CD4-positive, alpha-beta T cell treated with Interleukin-17A for 1 hour (primary cell): Measurements from ENCODE around the gene RAPGEF2.
"Not testable (repeated sequence)": the region's sequence is repeated elsewhere in the genome, so short reads cannot be mapped to it uniquely, and the experiment has no call there.

ENCODE experiments used
- DNase-seq: peaks from one replicate; pipeline ENCODE4 v3.0.0-alpha.2; 2020

Gene RAPGEF2

DNA sequence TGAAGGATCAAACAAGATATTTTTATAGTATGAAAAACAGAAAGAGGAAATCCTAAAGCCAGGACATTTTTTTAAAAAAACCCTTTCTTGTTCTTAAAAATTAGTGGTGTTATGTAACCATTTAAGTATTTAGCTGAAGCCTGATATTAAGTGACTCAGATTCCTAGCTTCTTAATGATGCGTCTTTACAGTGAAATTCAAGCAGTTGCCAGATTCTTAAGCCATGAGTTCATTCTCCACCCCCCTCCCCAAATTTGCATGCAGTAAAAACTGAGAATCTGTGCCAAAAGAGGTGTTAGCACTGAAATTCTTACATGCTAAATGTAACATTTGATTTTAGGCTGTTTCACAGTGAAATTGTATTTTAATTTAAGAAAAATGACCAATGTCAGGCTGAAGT, 180.8 kb downstream of the RAPGEF2 start:
- no peak for DNase-seq

DNA sequence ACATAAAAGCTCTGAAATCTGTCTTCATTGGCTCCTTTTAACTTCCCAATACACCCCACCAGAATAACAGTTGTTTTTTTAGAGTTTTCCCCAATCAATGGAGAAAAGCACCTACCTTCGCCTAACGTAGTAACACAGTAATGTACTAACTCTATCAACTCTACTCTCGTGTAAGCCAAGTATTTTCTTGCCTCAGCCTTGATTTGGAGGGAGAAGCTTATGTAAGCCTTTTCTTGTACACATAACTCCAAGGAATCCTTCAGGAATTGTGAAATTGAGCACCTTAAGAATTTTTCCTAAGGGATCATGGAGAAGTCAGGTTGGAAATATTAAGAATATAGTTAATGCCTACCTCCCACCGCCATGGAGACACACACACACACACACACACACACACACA, 181.2 kb downstream of the RAPGEF2 start:
- DNase-seq = no peak

DNA sequence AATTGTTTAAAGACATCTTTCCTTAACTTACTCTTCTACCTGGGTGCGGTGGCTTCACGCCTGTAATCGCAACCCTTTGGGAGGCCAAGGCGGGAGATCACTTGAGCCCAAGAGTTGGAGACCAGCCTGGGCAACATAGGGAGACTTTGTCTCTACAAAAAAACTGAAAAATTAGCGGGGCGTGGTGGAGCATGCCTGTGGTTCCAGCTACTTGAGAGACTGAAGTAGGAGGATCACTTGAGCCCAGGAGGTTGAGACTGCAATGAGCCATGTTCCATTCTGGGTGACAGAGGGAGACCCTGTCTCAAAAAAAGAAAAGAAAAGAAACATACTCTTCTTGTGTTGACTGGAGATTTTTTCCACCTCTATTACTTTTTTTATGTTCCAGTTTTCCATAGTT, 181.9 kb downstream of the RAPGEF2 start:
- DNase-seq = no peak

DNA sequence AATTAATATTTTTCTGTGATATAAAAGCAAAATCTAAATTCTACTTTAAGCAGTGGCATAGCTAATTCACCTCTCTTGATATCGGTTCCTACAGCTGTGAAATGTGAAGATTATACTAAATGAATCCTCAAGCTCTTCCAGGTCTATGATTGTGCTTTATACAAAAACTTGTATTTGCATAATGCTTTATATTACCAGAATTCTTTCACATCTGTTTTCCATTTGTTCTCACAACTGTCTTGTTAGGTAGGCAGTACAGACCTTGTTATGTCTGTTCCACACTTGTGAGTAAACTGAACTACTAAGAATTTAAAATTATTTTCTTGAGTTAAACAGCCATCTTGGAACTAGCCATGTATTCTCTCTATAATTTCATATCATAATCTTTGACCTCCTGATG, 184.9 kb downstream of the RAPGEF2 start:
- no peak for DNase-seq

DNA sequence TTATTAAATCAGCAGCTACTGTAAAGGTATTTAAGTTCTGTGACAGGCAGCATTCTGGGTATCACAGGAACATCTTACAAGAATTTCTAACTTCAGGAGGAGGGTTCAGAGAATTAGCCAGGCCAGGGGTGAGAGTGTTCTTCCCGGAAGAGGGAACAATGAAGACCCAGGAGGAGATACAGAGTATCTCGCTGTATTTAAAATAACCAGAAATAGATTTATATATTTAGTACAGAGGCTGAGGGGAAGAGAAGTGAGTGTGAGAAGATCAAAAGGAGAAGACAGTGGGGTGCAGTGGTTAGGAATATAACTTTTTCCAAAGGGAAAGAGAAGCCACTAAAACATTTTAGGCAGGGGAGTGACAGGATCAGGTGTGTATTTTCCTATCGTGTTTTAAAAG, 186.8 kb downstream of the RAPGEF2 start:
- DNase-seq = no peak

DNA sequence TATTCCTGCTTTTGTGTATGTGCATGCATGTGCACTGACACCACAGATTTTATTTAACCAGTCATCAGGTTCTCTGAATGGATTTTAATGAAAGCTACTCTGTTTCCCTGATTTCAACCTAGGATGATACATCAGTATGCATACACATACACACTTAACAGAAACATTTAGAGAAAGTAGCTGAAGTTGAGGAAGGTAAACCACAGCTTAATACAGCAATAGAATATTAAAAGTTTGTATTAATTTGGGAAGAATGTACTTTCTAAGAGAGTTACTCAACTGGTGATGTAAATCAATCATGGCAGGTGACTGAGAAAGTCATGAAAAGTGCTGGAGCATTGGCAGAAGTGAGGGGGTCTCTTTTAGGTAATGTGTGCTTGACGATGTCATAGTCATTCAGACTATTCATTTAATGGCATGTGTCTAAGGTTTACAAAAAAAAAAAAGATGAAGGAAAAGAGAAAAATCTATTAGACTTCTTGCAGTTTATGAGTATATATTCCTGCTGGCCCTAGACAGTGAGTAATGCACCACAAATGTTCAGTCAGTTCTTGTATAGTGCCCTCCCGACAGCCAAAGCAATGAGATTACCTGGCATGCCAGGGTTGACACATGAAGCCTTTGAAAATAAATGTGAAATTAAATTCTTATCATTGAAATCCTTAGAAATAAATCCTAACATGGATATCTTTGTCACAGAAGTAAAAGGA, 187.6 kb downstream of the RAPGEF2 start:
- DNase-seq = no peak

DNA sequence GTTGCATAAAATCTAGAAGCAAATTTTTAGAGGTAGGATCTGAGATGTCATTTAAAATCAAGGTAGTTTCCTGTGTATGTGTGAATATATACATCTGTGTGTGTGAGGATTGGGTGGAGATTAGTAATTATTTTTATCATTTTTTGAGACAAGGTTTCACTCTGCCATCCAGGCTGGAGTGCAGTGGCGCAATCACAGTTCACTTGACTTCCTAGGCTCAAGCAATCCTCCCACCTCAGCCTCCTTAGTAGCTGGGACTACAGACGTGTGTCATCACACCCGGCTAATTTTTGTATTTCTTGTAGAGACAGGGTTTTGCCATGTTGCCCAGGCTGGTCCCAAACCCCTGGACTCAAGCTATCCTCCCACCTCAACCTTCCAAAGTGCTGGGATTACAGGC, 188.3 kb downstream of the RAPGEF2 start:
- DNase-seq = no peak

DNA sequence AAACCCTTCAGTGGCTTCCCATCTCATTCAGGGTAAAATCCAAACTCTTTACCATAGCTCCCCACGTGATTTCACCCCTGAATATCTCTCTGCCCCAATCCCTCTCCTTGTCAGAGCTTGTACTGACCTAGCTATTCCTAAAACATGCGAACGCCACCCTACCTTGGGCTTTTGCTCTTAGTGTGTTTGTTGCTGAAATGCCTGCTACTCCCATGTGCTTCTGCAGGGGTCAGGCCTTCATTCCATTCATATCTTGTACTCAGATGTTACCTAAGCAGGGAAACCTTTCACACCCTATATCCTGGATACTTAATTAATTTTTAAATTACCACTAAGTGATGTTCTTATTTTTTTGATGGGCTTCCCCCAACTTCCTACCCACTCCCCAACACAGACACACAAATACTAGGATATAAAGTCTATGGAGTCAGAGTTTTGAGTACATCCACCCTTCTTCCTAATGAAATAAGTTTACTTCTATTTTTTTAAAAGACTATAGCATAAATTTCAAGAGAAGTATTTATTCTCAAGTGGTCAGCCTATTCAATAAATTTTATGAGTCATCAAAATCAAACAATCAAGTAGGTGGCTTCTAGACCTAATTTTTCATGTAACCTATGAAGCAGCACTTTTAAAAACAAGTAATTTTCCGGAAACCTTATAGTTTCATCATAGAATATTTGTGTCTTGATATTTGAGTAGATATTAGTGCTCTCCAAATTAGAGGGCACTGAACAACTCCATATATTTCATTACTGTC, 189.4 kb downstream of the RAPGEF2 start:
- no peak for DNase-seq

DNA sequence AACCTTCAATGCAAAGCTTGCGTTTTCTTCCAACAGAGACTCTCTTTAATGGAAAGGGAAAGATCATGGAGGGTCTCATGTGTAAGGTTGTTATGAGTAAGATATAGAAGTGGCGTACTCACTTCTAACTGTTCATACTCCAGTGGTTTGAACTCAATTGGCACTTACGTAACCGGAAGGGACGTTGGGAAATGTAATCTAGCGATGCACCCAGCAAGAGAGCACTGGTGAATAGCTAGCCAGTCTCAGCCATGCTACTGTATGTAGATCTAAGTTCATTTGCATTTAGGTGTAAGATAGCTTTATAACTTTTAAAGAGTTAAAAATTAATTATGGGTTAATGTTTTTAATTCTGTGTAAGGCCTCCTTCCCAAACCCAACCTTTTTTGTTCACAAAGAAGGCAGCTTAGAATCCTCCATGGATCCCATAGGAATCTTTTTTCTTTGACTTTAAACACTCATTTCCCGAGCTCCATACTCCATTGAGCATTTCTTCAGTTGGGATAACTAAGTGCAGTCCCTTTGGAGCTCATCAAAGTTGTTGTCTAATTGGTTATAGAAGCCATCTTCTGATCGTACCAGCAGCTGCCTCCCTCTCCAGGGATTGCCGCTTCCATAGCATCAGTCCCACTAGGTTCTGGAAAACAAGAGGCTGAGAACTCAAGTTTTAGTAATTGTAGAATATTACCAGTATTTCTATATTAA, 191.1 kb downstream of the RAPGEF2 start:
- no peak for DNase-seq

DNA sequence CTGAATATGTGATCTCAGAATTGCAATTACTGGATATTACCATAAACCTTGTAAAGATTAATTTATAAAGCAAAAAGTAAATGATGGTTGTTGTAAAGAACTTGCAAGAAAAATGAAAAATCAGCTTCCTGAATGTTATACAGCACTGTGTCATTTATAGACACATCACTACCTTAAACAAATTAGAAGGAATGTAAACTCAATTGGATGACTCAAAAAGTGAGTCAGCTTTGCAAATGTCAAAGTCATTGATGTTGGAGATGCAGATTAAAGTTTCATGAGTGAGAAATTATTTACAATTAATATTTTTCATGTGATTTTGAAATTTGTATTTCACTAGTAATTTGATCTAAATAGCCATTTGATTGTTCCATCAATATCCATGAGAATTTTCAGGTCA, 193.2 kb downstream of the RAPGEF2 start:
- DNase-seq = no peak

DNA sequence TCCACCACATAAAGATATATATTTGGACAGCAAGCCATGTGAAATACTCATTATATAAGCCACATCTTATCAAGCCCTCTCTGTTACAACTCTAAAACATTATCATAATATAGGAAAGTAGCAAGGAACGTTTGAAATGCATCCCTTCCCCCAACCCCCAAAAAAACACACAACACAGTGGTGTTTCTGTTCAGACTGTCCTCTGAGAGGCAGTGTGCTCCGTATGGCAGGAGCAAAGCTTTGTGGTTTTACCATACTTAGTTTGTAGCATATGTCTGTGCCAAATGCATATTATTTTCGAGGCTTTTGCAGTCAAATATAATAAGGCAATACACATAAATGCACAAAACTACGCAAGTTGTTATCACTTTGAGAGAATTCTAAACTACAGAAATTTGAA, 194.2 kb downstream of the RAPGEF2 start:
- DNase-seq = no peak

DNA sequence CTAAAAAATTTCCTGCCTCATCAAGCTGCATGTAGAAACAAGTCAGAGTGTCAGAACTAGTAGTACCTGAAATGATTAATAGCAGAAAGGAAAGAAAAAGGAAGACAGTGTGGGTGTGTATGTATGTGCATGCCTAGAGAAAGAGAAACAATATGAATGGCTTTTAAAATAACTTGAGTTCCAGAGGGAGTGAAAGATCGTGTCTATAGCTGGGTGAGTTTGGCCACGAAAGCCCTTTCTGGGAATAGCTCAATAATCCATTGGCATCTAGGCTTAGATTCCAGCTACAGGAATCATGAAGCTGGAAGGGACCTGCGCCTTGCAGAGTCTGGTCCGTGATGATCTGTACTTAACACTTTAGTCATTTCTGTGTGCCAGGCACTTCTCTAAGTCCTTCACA, 195.6 kb downstream of the RAPGEF2 start:
- no peak for DNase-seq

DNA sequence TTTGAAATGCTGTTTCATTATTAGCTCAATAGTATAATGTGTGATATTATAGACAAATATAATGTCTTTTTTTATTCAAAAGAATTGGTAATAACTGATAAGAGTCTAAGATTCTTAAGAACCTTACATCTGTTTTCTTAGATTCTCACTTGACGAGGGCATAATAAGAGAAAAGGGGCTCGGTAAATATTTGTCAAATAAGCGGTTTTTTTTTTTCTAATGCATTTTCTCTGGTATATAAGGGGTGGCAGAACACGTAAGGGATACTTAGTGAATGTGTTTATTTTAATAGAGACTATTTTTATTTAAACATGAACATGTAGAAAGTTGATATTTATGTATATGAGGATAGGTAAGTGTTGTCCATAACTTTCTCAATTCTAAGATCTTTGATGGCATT, 200.6 kb downstream of the RAPGEF2 start:
- DNase-seq = no peak

DNA sequence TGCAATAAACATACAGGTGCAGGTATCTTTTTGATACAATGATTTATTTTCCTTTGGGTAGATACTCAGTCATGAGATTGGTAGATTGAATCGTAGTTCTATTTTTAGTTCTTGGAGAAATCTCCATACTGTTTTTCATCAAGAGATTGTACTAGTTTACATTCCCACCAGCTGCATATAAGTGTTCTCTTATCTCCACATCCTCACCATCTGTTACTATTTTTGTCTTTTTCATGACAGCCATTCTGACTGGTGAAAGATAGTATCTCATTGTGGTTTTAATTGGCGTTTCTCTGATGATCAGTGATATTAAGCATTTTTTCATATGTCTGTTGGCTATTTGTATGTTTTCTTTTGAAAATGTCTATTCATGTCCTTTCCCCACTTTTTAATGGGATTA, 202.2 kb downstream of the RAPGEF2 start:
- DNase-seq = no peak

DNA sequence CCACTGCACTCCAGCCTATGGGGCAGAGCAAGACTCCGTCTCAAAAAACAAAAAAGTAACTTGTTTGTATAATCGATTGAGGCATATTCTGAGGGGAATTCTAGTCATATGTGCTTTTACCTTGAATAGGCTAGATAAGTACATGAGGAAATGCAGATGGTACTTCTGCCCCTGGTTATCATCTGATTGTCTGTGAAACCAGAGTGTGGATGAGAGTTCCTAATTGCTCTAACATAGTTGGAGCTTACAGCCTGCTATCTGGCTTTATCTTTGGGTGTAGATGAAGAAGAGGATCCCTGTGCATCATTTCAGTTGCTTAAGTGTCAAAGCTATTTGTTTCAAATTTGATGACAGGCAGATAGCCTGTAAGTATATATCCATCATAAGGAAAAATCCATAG, 205.1 kb downstream of the RAPGEF2 start:
- DNase-seq = no peak

DNA sequence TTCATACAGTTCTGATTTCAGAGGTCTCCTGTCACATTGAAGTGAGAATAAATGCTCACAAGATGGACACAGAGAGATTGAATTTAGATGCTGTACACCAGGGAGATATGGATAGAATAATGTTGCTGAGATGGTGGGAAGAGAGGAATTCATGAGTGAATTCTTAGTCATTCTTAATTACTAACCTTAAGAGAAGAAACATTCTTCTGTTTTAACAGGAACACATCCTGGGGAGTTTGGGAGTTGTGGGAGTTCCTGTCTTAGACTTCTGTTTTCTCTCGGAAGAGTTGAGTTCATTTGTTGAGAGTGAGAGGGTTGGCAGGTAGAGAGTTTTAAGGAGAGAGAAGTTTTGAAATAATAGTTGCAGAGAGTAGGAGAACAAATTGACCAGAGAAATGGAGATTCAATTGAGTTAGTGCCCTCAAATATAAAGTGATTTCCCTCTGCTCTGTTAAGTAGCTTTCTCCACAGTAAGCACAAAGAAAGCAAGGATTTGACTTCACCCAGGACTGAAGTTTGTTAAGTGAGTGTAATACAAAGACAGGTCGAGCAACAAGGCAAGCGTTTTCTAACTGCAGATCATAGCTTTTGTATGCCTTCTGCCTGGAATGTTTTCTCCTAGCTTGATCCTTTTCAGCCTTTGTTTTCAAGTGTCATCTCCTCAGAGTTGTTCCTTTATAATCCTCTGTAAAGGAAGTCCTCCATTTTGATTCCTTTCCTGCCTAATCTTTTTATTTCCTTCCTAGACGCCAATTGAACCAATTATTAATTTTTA, 205.9 kb downstream of the RAPGEF2 start:
- no peak for DNase-seq

DNA sequence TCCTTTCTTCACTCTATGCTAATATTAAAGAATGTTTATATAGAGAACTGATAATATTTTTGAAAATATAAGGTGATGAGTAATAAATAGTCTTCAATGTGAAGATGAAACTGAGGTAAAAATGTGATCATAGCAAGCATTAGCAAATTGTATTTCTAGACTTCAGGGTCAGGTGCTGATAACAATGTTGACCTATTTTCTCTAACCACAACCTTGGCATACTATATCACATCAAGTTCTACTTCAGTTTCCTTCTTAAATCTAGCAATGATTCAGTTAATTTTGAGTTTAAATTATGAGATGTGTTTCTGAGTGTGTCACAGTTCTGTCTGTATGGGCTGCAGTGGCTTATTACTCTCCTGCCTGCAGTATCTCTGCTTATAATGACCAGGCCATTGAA, 209.4 kb downstream of the RAPGEF2 start:
- no peak for DNase-seq

DNA sequence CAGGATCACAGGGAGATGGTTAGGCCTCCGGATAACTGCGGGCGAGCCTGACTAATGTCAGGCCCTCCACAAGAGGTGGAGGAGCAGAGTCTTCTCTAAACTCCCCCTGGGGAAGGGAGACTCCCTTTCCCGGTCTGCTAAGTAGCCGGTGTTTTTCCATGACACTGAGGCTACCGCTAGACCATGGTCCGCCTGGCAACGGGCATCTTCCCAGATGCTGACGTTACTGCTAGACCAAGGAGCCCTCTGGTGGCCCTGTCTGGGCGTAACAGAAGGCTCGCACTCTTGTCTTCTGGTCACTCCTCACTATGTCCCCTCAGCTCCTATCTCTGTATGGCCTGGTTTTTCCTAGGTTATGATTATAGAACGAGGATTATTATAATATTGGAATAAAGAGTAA, 213.0 kb downstream of the RAPGEF2 start:
- not testable (repeated sequence) for DNase-seq

DNA sequence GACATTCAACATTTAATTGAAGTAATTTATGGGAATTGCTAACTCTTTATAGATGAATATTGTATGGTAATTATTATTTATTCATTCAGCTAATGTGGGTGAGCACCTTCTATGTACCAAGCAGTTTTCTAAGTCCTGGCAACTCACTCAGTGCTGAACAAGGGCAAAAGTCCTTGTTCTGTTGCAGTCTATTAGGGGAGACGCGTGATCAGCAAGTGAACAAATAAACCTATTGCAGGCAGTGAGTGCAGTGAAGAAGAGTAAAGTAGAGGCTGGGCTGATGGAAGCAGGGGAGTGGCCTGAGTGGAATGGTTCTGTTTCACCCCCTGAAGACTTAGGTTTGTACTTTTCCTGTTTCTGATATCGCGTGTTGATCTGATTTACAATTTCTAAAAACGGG, 214.3 kb downstream of the RAPGEF2 start:
- DNase-seq = no peak

DNA sequence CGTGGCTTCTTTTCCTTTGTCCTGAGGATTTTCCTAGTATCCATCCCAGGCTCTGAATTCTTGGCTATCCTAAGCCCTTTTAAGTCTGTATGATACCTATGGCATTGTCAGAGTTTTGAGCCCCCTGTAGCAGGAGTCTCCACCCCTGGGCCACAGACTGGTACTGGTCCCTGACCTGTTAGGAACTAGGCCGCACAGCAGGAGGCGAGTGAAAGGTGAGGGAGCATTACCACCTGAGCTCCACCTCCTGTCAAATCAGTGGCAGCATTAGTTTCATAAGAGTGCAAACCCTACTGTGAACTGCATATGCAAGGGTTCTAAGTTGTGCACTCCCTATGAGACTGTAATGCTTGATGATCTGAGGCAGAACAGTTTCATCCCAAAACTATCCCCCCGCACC, 216.1 kb downstream of the RAPGEF2 start:
- DNase-seq = no peak

DNA sequence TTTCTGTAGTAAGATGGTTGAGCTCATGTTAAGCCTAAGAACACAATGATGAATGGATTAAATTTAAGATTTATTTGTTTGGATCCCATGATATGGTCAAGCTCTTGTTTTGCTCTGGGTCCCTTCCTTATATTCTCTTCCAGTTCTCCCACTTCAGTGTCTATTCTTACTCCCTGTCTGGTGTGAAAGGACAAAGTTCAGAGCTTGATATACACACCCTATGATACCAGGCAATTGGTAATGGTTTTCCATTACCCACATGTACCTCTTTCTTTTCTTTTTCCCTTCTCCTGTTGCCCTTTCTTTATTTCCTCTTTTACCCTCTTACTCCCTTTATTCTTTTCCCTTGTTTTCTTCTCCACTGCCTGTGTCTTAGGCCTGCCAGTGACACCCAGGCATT, 223.6 kb downstream of the RAPGEF2 start:
- no peak for DNase-seq

DNA sequence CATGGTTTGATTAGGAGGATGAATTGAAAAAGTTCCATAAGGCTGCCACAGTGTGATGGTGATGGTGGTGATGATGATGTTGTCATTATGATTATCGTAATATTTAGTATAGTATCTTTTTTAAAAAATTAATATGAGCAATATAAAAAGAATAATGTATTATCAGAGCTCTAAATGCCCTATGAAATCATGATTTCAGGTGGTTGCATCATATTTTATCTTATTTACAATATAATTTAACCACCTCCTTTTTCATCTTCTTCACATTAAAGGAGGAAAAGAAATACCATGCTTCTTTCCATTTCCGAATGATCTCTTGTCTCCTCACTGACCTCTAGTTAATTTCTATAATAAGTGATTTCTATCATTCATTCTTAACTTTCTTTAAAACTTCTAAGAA, 225.9 kb downstream of the RAPGEF2 start:
- DNase-seq = no peak

DNA sequence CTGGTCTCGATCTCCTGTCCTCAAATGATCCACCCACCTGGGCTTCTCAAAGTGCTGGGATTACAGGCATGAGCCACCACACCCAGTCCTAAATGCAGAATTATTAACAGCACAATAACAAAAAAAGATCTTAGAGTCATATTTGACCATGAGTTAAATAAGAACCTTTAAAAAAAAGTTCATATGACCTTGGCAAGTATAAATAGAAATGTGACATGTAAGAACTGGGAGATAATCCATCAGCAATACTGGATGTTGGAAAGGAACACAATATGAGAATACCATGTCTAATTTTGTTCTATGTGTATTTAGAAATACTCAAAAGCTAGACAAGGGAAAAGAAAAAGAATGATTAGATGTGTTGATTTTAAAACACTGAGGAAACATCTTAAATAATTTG, 231.6 kb downstream of the RAPGEF2 start:
- DNase-seq = no peak
